Activated CD4-positive, alpha-beta memory T cell treated with anti-CD3 and anti-CD28 coated beads, Interleukin-2, amount 10 ng/mL, durations not matched to agents 7 days and 5 days (primary cell): ENCODE measurements around the gene SLC1A5. TPM values are rescaled to one million over a fixed set of nuclear protein-coding genes. Genes with fewer than 3 reads are reported as not detected.

ENCODE experiments used
- CTCF ChIA-PET: fragments of 350-600 bp; sonication (Branson Sonifier 250); formaldehyde crosslinking; loops from one replicate; lab custom pipeline; 2021; ENCODE audit warnings: antibody characterized with exemption, inconsistent platforms; lab: Charles Lee
- POLR2A ChIA-PET: fragments of 350-600 bp; sonication (Branson Sonifier 250); formaldehyde crosslinking; loops from one replicate; lab custom pipeline; 2021; ENCODE audit warnings: antibody characterized with exemption; lab: Charles Lee
- DNase-seq: peaks from one replicate; pipeline ENCODE4 v3.0.0-alpha.2; 2020
- H3K27ac Mint-ChIP-seq: one replicate; pipeline ENCODE4 v1.8.0; 2021; ENCODE audit warnings: mild to moderate bottlenecking, mixed read lengths
- H3K27me3 Mint-ChIP-seq: one replicate; pipeline ENCODE4 v1.8.0; 2021; ENCODE audit warnings: mixed read lengths
- H3K36me3 Mint-ChIP-seq: one replicate; pipeline ENCODE4 v1.8.0; 2021; ENCODE audit warnings: low read depth, mixed read lengths
- H3K4me1 Mint-ChIP-seq: one replicate; pipeline ENCODE4 v1.8.0; 2021; ENCODE audit warnings: mixed read lengths
- H3K4me3 Mint-ChIP-seq: one replicate; pipeline ENCODE4 v1.8.0; 2021; ENCODE audit warnings: mild to moderate bottlenecking, mixed read lengths
- H3K9me3 Mint-ChIP-seq: one replicate; pipeline ENCODE4 v1.8.0; 2021; ENCODE audit warnings: mixed read lengths
- total RNA-seq, 2 experiments: library from RNA; stranded (reverse); gene quantifications; one replicate each; pipeline ENCODE4 v1.2.3, GENCODE V29; 2021

The SLC1A5 gene
- total RNA-seq, 2 experiments from 2014 or later = 200 to 208 TPM

- H3K27ac Mint-ChIP-seq = peak within 1 kb of the TSS; percentile 80
- ChIA-PET POLR2A (interaction anchor here (1.1 to 2.7 kb wide), 2 partner anchors 7 to 42 kb away, joined by 3 to 11 read pairs; partner anchors contain the start of gene SLC1A5), CTCF (interaction anchor here (1.1 kb wide), 1 partner anchor 75 kb away, joined by 3 read pairs; no protein-coding TSS in a partner anchor)
- H3K4me1 Mint-ChIP-seq = peaks cover 53% of the 10 kb centered on the region
- no peaks in the 10 kb centered on the region for H3K9me3 Mint-ChIP-seq
- H3K4me3 Mint-ChIP-seq = peak within 1 kb of the TSS; percentile 93
- peak; percentile 65 for DNase-seq
- peaks cover 20% of the 10 kb centered on the region for H3K36me3 Mint-ChIP-seq
- no peaks in the 10 kb centered on the region for H3K27me3 Mint-ChIP-seq
Observed at GRCh38 chr19:46746281-46747057, 41.9 kb downstream of the SLC1A5 start, which contains the start of gene STRN4. Gene STRN4, minus strand, starts transcription at chr19:46746450. Its CDS starts 20 bp downstream, at chr19:46746430.

GRCh38 chr19:46745521-46746280 lies 42.7 kb downstream of the SLC1A5 start, which contains the start of gene FKRP:
Gene FKRP, plus strand, starts transcription at chr19:46746057. Its CDS starts 9,394 bp downstream, at chr19:46755451.
- Mint-ChIP-seq H3K9me3 (no peaks in the 10 kb centered on the region), H3K4me1 (peaks cover 56% of the 10 kb centered on the region), H3K27ac (peak within 1 kb of the TSS; percentile 80), H3K4me3 (peak within 1 kb of the TSS; percentile 93), H3K27me3 (no peaks in the 10 kb centered on the region), H3K36me3 (peaks cover 20% of the 10 kb centered on the region)
- CTCF ChIA-PET = interaction anchor here (1.1 kb wide), 1 partner anchor 76 kb away, joined by 3 read pairs; no protein-coding TSS in a partner anchor
- POLR2A ChIA-PET = interaction anchor here (0.6 to 2.7 kb wide), 10 partner anchors 8 to 145 kb away, joined by 3 to 12 read pairs (median 3); partner anchors contain the start of genes CALM3 and SLC1A5
- peak; percentile 42 for DNase-seq

- H3K36me3 Mint-ChIP-seq = peaks cover 22% of the 10 kb centered on the region
- POLR2A ChIA-PET = interaction anchor here (0.6 to 2.7 kb wide), 11 partner anchors 8 to 144 kb away, joined by 3 to 12 read pairs (median 3); partner anchors contain the start of genes CALM3 and SLC1A5
Observed at GRCh38 chr19:46745030-46745429, 43.4 kb downstream of the SLC1A5 start.

GRCh38 chr19:46744005-46744691 lies 44.2 kb downstream of the SLC1A5 start:
- Mint-ChIP-seq H3K36me3 (peaks cover 27% of the 10 kb centered on the region), H3K4me1 (peaks cover 60% of the 10 kb centered on the region), H3K4me3 (peak overlapping the region; percentile 93), H3K27me3 (no peaks in the 10 kb centered on the region), H3K9me3 (no peaks in the 10 kb centered on the region), H3K27ac (no peak overlapping the region)
- DNase-seq = no peak
- ChIA-PET CTCF (interaction anchor here (1.2 to 1.4 kb wide), 3 partner anchors 9 to 39 kb away, joined by 3 to 9 read pairs (median 6); no protein-coding TSS in a partner anchor), POLR2A (interaction anchor here (0.6 to 2.7 kb wide), 7 partner anchors 15 to 141 kb away, joined by 3 to 12 read pairs (median 4); partner anchors contain the start of gene SLC1A5)

More at GRCh38 chr19:46745030-46745429, 43.4 kb downstream of the SLC1A5 start:
- DNase-seq = no peak
- CTCF ChIA-PET = interaction anchor here (1.1 kb wide), 1 partner anchor 77 kb away, joined by 3 read pairs; no protein-coding TSS in a partner anchor
- Mint-ChIP-seq H3K27ac (peak overlapping the region; percentile 80), H3K9me3 (no peaks in the 10 kb centered on the region), H3K4me3 (peak overlapping the region; percentile 93), H3K27me3 (no peaks in the 10 kb centered on the region), H3K4me1 (peaks cover 58% of the 10 kb centered on the region)

- Mint-ChIP-seq H3K4me1 (peaks cover 55% of the 10 kb centered on the region), H3K4me3 (peak overlapping the region; percentile 10), H3K27me3 (no peaks in the 10 kb centered on the region), H3K9me3 (no peaks in the 10 kb centered on the region), H3K27ac (peak overlapping the region; percentile 50), H3K36me3 (peaks cover 31% of the 10 kb centered on the region)
- POLR2A ChIA-PET = no interaction called here
- CTCF ChIA-PET = interaction anchor here (1.4 to 2.7 kb wide), 2 partner anchors 10 to 12 kb away, joined by 9 to 12 read pairs; no protein-coding TSS in a partner anchor
- DNase-seq = no peak
Observed at GRCh38 chr19:46742926-46743480, 45.4 kb downstream of the SLC1A5 start.

GRCh38 chr19:46741447-46741846 lies 46.9 kb downstream of the SLC1A5 start:
- Mint-ChIP-seq H3K27me3 (no peaks in the 10 kb centered on the region), H3K4me3 (no peak overlapping the region), H3K27ac (no peak overlapping the region), H3K4me1 (peaks cover 43% of the 10 kb centered on the region), H3K9me3 (no peaks in the 10 kb centered on the region), H3K36me3 (peaks cover 35% of the 10 kb centered on the region)
- DNase-seq = no peak
- ChIA-PET POLR2A (interaction anchor here (0.9 to 1.2 kb wide), 2 partner anchors 12 to 214 kb away, joined by 3 to 4 read pairs; no protein-coding TSS in a partner anchor), CTCF (interaction anchor here (0.9 to 2.7 kb wide), 5 partner anchors 9 to 37 kb away, joined by 3 to 12 read pairs (median 8); no protein-coding TSS in a partner anchor)

GRCh38 chr19:46739290-46739771 lies 49.1 kb downstream of the SLC1A5 start:
- H3K36me3 Mint-ChIP-seq = peaks cover 32% of the 10 kb centered on the region
- no peak overlapping the region for H3K27ac Mint-ChIP-seq
- ChIA-PET POLR2A (no interaction called here), CTCF (interaction anchor here (1.0 kb wide), 1 partner anchor 10 kb away, joined by 3 read pairs; no protein-coding TSS in a partner anchor)
- H3K4me1 Mint-ChIP-seq = peaks cover 30% of the 10 kb centered on the region
- no peak for DNase-seq
- H3K9me3 Mint-ChIP-seq = no peaks in the 10 kb centered on the region
- no peak overlapping the region for H3K4me3 Mint-ChIP-seq
- H3K27me3 Mint-ChIP-seq = no peaks in the 10 kb centered on the region

GRCh38 chr19:46737761-46738171 lies 50.6 kb downstream of the SLC1A5 start:
- H3K36me3 Mint-ChIP-seq = peaks cover 42% of the 10 kb centered on the region
- ChIA-PET POLR2A (interaction anchor here (1.0 kb wide), 1 partner anchor 8 kb away, joined by 3 read pairs; the partner anchor contains the start of gene FKRP), CTCF (interaction anchor here (1.4 kb wide), 1 partner anchor 15 kb away, joined by 3 read pairs; no protein-coding TSS in a partner anchor)
- H3K27ac Mint-ChIP-seq = no peak overlapping the region
- H3K9me3 Mint-ChIP-seq = no peaks in the 10 kb centered on the region
- no peak overlapping the region for H3K4me3 Mint-ChIP-seq
- H3K27me3 Mint-ChIP-seq = no peaks in the 10 kb centered on the region
- no peak for DNase-seq
- H3K4me1 Mint-ChIP-seq = peaks cover 21% of the 10 kb centered on the region

GRCh38 chr19:46737298-46737654 lies 51.1 kb downstream of the SLC1A5 start:
- Mint-ChIP-seq H3K27me3 (no peaks in the 10 kb centered on the region), H3K4me3 (no peak overlapping the region), H3K27ac (no peak overlapping the region), H3K9me3 (no peaks in the 10 kb centered on the region), H3K36me3 (peaks cover 41% of the 10 kb centered on the region), H3K4me1 (peaks cover 19% of the 10 kb centered on the region)
- POLR2A ChIA-PET = interaction anchor here (1.0 kb wide), 1 partner anchor 8 kb away, joined by 3 read pairs; the partner anchor contains the start of gene FKRP
- CTCF ChIA-PET = interaction anchor here (1.4 kb wide), 1 partner anchor 16 kb away, joined by 3 read pairs; no protein-coding TSS in a partner anchor
- no peak for DNase-seq

- no peak for DNase-seq
- H3K27ac Mint-ChIP-seq = no peak overlapping the region
- H3K27me3 Mint-ChIP-seq = no peaks in the 10 kb centered on the region
- no peak overlapping the region for H3K4me3 Mint-ChIP-seq
- peaks cover 19% of the 10 kb centered on the region for H3K4me1 Mint-ChIP-seq
- H3K9me3 Mint-ChIP-seq = no peaks in the 10 kb centered on the region
- ChIA-PET POLR2A (interaction anchor here (1.0 kb wide), 1 partner anchor 9 kb away, joined by 3 read pairs; the partner anchor contains the start of gene FKRP), CTCF (interaction anchor here (1.4 kb wide), 1 partner anchor 17 kb away, joined by 3 read pairs; no protein-coding TSS in a partner anchor)
- peaks cover 41% of the 10 kb centered on the region for H3K36me3 Mint-ChIP-seq
Observed at GRCh38 chr19:46736531-46737297, 51.7 kb downstream of the SLC1A5 start.
